GM18867 (cell line): ENCODE measurements around the gene ENTPD7.
"Not testable (repeated sequence)": the region's sequence is repeated elsewhere in the genome, so short reads cannot be mapped to it uniquely, and the experiment has no call there.

Experiments used
- ATAC-seq: cut with Tn5 transposase; IDR thresholded peaks from one replicate; pipeline ENCODE4 v1.9.1; 2021; ENCODE audit warnings: mild to moderate bottlenecking, moderate library complexity; ENCODE audit not compliant: unreplicated experiment

ENTPD7 gene

DNA sequence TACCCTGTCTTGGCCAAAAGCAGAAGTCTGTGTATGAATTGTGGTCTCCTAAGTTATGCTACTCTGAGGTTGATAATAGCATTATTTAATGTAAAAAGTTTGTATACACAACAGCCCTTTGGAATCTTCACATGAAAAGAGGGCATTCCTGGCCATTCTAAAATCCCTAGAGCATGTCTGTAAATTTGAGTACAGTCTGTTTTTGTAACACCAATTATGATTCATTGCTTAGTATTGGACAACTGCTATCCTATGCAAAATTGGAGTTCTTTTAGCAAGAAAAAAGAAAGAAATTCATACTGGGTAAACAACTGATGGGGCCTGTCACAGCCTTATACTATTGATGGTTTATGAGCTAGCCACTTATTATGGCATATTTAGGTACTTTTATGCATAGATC, 82.9 kb downstream of the ENTPD7 start:
- ATAC-seq: no peak

DNA sequence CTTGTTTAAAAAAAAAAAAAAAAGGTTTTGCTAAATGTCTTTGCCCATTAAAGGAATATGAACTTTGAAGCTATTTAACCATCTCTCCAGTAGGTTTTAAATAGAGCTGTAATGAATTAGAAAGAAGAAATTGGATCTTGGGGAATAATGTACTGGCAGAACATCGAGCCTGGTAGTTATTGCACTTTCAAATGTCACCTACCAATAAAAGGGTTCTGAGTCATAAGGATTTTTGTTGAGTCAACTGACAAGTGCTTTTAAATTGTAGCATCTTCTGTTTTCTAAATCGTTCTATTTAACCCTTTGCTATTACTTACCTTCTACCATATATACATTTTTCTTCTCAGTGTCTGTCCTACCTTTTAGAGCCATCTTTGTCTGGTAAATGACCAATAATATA, 83.4 kb downstream of the ENTPD7 start:
- no peak for ATAC-seq

DNA sequence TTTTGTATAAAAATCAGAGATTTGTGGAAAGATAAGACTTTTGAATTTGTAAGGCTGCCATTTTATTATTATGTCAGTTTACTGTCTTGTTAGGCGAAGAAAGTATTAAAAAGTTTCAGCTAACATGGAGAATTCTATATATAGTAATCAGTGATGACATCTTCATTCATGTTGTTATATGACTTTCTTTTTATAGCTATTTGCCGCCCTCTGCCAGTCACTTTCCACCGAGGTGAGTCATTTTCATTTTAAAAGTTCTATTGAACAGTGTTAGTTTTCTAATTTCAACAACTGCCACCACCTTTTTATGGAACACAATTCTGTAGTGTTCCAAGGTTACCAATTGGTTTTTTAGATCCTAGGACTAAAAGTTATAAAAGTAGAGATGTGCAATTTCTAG, 84.5 kb downstream of the ENTPD7 start:
- ATAC-seq: no peak

DNA sequence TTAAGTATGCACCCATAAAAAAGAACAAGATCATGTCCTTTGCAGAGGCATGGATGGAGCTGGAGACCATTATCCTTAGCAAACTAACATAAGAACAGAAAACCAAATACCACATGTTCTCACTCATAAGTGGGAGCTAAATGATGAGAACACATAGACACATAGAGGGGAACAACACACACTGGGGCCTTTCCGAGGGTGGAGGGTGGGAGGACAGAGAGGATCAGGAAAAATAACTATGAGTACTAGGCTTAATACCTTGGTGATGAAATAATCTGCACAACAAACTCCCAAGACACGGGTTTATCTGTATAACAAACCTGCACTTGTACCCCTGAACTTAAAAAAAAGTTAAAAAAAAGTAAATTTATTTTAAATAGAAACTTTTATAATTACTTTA, 86.9 kb downstream of the ENTPD7 start:
- ATAC-seq: not testable (repeated sequence)

DNA sequence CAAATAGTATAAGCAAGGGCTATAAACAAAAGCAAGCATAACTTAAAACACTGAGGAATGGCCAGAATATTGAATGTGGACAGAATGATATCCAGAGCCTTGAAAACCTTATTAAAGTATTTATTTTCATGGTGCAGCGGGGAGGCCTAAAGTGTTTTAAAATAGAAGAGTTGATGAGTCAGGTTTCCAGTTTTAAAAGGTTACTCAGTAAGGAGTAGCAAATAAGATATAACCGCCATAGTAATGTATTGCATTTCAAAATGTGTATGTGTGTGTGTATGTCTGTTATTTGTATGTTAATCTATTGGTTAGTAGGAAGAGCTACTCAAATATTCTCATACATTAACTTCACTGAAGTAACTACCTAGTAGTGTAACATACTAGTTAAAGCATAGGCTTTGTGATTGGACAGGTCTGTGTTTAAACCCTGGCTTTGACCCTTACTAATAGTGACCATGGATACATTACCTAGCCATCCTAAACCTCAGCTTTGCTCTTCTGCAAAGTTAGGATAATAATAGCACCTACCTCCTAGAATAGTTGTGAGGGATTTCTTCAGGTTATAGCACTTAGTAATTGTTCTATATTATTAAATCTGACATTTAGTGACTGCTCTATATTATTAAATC, 89.6 kb downstream of the ENTPD7 start:
- no peak for ATAC-seq

DNA sequence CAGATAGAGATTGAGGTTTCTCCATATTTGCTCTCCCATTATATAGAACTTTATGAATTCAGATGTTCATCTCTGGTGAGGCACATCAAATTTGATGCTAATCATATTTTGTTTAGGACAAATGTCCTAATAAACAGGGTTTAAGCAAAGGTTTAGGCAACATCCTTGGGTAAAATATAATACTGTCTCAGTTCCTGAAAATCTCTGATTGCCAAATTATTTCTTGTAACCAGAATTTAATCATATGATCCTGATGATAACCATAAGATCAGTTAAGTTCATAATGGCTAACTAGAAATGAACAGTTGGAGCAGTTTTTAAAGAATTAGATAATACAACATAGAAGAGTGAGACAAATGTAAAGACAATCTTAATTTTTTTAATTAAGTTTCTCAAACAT, 91.3 kb downstream of the ENTPD7 start:
- no peak for ATAC-seq

DNA sequence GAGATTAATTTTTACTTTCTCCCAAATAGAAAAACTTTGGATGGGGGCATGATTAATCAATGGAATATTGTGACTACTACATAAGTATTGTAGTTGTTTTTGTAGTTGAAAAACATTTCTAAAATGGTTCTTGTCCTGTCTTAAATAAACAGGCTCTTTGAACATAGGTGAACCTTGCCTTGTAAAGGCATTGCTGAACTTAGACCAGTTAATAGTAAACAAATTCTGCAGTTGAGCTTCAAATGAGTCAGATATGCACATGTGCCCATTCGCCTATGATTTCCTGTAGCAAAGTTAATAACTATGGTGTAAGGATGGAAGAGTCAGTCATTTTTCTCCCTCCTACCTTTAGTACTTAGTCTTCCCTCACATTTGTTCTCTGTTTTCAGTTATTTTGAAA, 95.4 kb downstream of the ENTPD7 start:
- ATAC-seq: no peak
